NCI-H2171 treated with DMSO at 0.1 percent for 48 hours (cell line): ENCODE measurements around the gene KRT78.

ENCODE experiments used
- DNase-seq: peaks from one replicate; lab custom pipeline; 2025; lab: John Stamatoyannopoulos, UW

KRT78 gene

GRCh38 chr12:52838609-52839435 lies 10.0 kb downstream of the KRT78 start:
- DNase-seq = no peak

- no peak for DNase-seq
These were observed 10.8 kb downstream of the KRT78 start for GRCh38 chr12:52837781-52838608.

GRCh38 chr12:52837413-52837741 lies 11.4 kb downstream of the KRT78 start:
- no peak for DNase-seq

GRCh38 chr12:52836491-52837412 lies 12.0 kb downstream of the KRT78 start:
- no peak for DNase-seq

- no peak for DNase-seq
These were observed 12.7 kb downstream of the KRT78 start for GRCh38 chr12:52836042-52836466.

- DNase-seq = no peak
These were observed 13.3 kb downstream of the KRT78 start for GRCh38 chr12:52835271-52836041.

- no peak for DNase-seq
These were observed 14.1 kb downstream of the KRT78 start for GRCh38 chr12:52834727-52835001.

- DNase-seq = no peak
These were observed 14.7 kb downstream of the KRT78 start, which contains the start of gene KRT79 for GRCh38 chr12:52833922-52834726. Gene KRT79, minus strand, starts transcription at chr12:52834311. Its CDS starts 51 bp downstream, at chr12:52834260.

GRCh38 chr12:52832985-52833905 lies 15.5 kb downstream of the KRT78 start:
- DNase-seq = no peak

- no peak for DNase-seq
These were observed 16.3 kb downstream of the KRT78 start for GRCh38 chr12:52832451-52832850.

GRCh38 chr12:52831251-52831650 lies 17.5 kb downstream of the KRT78 start:
- no peak for DNase-seq

GRCh38 chr12:52829986-52830770 lies 18.6 kb downstream of the KRT78 start:
- DNase-seq = no peak

- no peak for DNase-seq
These were observed 20.2 kb downstream of the KRT78 start for GRCh38 chr12:52828591-52829021.

GRCh38 chr12:52828156-52828555 lies 20.6 kb downstream of the KRT78 start:
- DNase-seq = no peak

- no peak for DNase-seq
These were observed 21.2 kb downstream of the KRT78 start for GRCh38 chr12:52827499-52828090.

GRCh38 chr12:52826611-52827498 lies 21.9 kb downstream of the KRT78 start:
- DNase-seq = no peak

GRCh38 chr12:52825961-52826360 lies 22.8 kb downstream of the KRT78 start:
- DNase-seq = no peak
